OCI-LY7 (cell line): ENCODE measurements around the gene PRR14L.

Experiments
- EZH2phosphoT487 ChIP-seq: fragments of 200-600 bp; sonication (generic); IDR thresholded peaks from 2 replicates; pipeline ENCODE4 v1.6.1; 2018; ENCODE audit warnings: low read depth, borderline replicate concordance, mild to moderate bottlenecking, mixed run types, antibody characterized with exemption, low read length, moderate library complexity, mixed read lengths
- TF ChIP-seq, protein P1 (sequence below): fragments of 200-600 bp; sonication (generic); conservative IDR thresholded peaks from 2 replicates; pipeline ENCODE4 v1.5.1; 2014; ENCODE audit warnings: mild to moderate bottlenecking, antibody characterized with exemption, low read length, moderate library complexity, mixed read lengths

DNA sequence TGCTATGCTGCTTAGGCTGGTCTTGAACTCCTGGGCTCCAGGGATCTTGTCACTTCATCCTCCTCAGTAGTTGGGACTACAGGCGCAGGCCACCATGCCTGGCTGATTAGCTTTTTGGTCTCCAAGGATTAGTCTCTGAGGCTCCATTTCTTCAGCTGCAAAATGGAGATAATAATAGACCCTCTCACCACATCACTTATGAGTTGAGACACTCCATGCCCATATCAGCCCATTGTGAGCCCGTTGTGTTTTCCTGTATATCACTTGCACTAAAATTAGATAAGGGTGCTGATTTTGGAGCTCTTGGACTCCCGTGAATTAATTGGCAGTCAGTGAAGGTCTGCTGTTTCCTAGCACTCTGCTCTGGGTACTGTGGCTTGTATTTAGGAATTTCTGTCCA lies 39.9 kb upstream of the PRR14L start:
- TF ChIP-seq, protein P1, sequence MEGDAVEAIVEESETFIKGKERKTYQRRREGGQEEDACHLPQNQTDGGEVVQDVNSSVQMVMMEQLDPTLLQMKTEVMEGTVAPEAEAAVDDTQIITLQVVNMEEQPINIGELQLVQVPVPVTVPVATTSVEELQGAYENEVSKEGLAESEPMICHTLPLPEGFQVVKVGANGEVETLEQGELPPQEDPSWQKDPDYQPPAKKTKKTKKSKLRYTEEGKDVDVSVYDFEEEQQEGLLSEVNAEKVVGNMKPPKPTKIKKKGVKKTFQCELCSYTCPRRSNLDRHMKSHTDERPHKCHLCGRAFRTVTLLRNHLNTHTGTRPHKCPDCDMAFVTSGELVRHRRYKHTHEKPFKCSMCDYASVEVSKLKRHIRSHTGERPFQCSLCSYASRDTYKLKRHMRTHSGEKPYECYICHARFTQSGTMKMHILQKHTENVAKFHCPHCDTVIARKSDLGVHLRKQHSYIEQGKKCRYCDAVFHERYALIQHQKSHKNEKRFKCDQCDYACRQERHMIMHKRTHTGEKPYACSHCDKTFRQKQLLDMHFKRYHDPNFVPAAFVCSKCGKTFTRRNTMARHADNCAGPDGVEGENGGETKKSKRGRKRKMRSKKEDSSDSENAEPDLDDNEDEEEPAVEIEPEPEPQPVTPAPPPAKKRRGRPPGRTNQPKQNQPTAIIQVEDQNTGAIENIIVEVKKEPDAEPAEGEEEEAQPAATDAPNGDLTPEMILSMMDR: no peak
- no peak for TF ChIP-seq EZH2phosphoT487
